Measurements from ENCODE around the gene LRRC10B. TPM values are rescaled to one million over a fixed set of nuclear protein-coding genes. Genes with fewer than 3 reads are reported as not detected.

The LRRC10B gene
- polyA plus RNA-seq, 2 of the 4 experiments (the other 2 are of a cell fraction) = 0.03 to 0.04 TPM

- TF ChIP-seq REST (IDR thresholded peaks at IDR 0.05) (no peak), FOSB (CRISPR knock-in tag; IDR thresholded peaks at IDR 0.05) (no peak)
These were observed 16.5 kb downstream of the LRRC10B start (continued) for GRCh38 chr11:61524963-61525587.

- Histone ChIP-seq H3K4me2 (no peak overlapping the region), H3K4me3 (no peak overlapping the region), H3K27ac (no peak overlapping the region), H3K4me1 (no peaks in the 10 kb centered on the region), H3K9me3 (no peaks in the 10 kb centered on the region)
- DNase-seq (ENCODE audit: low read depth in 1 of 2, low spot score in 1 of 2) (no peak), FAIRE-seq (no peak), ATAC-seq (no peak)
- TF ChIP-seq FOSB (CRISPR knock-in tag; IDR thresholded peaks at IDR 0.05) (no peak), EHF (CRISPR knock-in tag; IDR thresholded peaks at IDR 0.05) (no peak)
- ChIA-PET CTCF (interaction anchor here (0.9 to 9.1 kb wide), 7 partner anchors 11 to 80 kb away, joined by 3 to 150 read pairs (median 4); partner anchors contain the start of gene LRRC10B), POLR2A (no interaction called here)
- 75% methylated on average over 1 of the region's 1 CpG for WGBS (ENCODE audit: missing lambda C conversion rate)
These were observed 17.7 kb downstream of the LRRC10B start for GRCh38 chr11:61526229-61526628.

GRCh38 chr11:61526956-61527731, 18.6 kb downstream of the LRRC10B start:
- Histone ChIP-seq H3K4me3 (no peak overlapping the region), H3K4me1 (no peaks in the 10 kb centered on the region), H3K4me2 (no peak overlapping the region), H3K27ac (no peak overlapping the region), H3K9me3 (no peaks in the 10 kb centered on the region)
- ATAC-seq = no peak
- 64% methylated on average over 20 of the region's 20 CpGs for WGBS (ENCODE audit: missing lambda C conversion rate)
- no peak for DNase-seq (ENCODE audit: low read depth in 1 of 2, low spot score in 1 of 2)
- no peak for TF ChIP-seq CTCF (IDR thresholded peaks at IDR 0.05)
- TF ChIP-seq NFE2L2 (conservative IDR thresholded peaks at IDR 0.05; ENCODE audit: low read length) = no peak
- no peak for TF ChIP-seq TP53 (CRISPR knock-in tag; IDR thresholded peaks at IDR 0.05)
- no peak for TF ChIP-seq HOXA7 (CRISPR knock-in tag; IDR thresholded peaks at IDR 0.05)
- TF ChIP-seq HES2 (IDR thresholded peaks at IDR 0.05) = no peak
- no peak for TF ChIP-seq ZSCAN20 (CRISPR knock-in tag; IDR thresholded peaks at IDR 0.05)
- no peak for TF ChIP-seq SMC3 (IDR thresholded peaks at IDR 0.05)
- no peak for TF ChIP-seq CEBPB (IDR thresholded peaks at IDR 0.05)
- TF ChIP-seq JUN (IDR thresholded peaks at IDR 0.05) = no peak
- TF ChIP-seq REST (IDR thresholded peaks at IDR 0.05) = no peak
- ChIA-PET CTCF (interaction anchor here (1.0 to 9.1 kb wide), 10 partner anchors 9 to 206 kb away, joined by 3 to 150 read pairs (median 4); no protein-coding TSS in a partner anchor), POLR2A (no interaction called here)
- no peak for FAIRE-seq
